SK-N-DZ (cell line): ENCODE data around the gene PI4KA.
"Not testable (repeated sequence)": the region's sequence is repeated elsewhere in the genome, so short reads cannot be mapped to it uniquely, and the experiment has no call there.

ENCODE experiments used
- DNase-seq: peaks from one replicate; pipeline ENCODE4 v3.0.0-alpha.2; 2015; ENCODE audit warnings: low spot score

Gene PI4KA

DNA sequence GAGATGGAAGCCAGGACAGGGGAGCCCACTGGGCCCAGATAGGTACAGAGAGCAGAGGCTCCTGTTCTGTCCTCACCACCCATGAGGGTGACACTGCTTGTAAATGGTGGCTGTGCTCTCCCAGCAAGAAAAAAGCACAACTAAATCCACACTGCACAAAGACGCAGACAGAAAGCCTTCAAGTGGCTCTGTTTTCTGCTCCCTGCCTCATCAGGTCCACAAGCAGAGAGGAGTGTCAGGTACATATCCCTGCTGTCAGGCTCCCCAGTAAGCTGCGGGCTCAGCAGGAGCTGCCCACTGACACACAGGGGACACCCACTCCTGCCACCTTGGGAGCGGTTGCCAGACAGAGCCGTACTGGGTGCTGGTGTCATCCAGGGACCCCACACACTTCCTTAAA lies 162.6 kb downstream of the PI4KA start:
- DNase-seq: not testable (repeated sequence)

DNA sequence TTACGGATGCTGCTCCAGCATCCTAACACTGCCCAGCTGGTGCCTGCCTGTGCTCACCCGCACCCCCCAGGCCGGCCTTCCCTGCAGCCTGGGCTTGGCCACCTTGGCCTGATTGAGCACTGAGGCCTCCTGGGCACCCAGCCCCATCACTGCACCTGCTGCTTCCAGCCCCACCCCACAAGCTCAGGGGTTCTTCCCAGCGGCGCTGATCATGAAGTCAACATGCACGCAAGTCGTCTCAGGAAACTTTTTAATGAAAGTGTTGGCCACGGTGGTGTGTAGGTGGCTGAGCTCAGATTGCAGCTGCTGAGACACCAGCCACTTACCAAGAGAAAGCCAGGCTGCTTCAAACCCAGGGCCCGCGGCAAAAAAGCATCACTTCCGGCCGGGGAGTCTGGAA lies 163.4 kb downstream of the PI4KA start:
- not testable (repeated sequence) for DNase-seq

DNA sequence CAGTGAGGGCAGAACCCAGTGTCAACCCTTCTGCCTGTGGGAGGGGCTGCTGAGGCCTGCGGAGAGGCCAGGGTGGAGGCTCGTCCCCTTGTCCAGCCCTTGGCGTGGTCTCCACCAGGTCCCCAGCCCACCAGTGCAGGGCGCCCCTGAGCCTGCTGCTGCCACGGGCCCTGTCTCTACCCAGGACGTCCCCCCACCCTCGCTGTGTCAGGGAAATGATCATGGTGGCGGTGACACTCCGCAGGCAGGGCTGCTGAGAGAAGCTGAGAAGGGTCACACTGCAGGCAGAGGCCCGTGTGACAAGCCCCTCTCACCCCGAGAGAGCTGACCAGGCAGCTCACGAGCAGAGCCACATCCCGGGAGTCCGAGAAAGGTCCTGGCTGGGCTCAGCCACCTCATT lies 164.4 kb downstream of the PI4KA start:
- not testable (repeated sequence) for DNase-seq

DNA sequence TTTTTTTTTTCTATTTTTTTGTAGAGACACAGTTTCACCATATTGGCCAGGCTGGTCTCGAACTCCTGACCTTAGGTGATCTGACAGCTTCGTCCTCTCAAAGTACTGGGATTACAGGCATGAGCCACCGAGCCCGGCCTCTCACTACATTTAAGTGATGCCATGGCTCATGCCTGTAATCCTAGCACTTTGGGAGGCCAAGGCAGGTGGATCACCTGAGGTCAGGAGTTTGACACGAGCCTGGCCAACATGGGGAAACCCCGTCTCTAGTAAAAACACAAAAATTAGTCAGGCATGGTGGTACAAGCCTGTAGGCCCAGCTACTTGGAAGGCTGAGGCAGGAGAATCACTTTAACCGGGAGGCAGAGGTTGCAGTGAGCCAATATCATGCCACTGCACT lies 165.7 kb downstream of the PI4KA start:
- not testable (repeated sequence) for DNase-seq

DNA sequence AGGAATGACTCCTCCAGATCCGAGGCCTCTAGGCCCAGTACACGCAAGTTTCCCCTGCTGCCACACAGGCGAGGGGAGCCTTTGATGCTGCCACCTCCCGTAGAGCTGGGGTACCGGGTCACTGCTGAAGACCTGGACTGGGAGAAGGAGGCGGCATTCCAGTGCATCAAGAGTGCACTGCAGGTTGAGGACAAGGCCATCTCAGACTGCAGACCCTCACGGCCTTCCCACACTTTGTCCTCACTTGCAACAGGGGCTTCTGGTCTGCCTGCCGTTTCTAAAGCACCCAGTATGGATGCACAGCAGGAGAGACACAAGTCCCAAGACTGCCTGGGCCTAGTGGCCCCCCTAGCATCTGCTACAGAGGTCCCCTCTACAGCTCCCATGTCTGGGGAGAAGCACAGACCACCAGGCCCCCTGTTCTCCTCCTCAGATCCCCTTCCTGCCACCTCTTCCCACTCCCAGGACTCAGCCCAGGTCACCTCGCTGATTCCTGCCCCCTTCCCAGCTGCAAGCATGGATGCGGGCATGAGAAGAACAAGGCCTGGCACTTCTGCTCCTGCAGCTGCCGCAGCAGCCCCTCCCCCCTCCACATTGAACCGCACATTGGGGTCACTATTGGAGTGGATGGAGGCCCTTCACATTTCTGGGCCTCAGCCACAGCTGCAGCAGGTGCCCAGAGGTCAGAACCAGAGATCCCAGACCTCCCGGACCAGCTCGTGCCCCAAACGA lies 167.9 kb downstream of the PI4KA start:
- DNase-seq: not testable (repeated sequence)

DNA sequence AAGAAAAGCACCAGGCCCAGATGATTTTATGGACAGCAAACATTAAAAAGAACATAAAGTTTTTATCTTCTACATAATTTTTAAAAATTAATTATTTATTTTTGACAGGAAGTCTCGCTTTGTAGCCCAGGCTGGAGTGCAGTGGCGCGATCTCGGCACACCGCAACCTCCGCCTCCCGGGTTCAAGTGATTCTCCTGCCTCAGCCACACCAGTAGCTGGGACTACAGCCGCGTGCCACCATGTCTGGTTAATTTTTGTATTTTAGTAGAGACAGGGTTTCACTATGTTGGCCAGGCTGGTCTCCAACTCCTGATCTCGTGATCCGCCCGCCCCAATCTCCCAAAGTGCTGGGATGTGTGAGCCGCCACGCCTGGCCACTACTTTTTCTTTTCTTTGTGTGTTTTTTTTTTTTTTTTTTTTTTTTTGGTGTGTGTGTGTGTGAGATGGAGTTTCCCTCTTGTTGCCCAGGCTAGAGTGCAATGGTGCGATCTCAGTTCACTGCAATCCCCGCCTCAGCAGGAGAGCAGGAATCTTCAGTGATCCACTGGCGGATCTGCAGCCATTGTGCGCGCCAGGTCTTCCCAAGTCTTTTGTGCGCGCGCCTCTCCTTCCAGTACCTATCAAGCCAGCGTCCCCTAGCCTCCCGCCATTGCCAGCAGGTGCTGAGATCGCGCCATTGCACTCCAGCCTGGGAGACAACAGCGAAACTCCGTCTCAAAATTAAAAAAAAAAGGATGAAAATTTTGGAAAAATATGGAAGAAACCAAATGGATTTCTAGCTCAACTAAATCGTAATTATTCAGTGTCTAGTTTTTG lies 171.0 kb downstream of the PI4KA start:
- DNase-seq: not testable (repeated sequence)

DNA sequence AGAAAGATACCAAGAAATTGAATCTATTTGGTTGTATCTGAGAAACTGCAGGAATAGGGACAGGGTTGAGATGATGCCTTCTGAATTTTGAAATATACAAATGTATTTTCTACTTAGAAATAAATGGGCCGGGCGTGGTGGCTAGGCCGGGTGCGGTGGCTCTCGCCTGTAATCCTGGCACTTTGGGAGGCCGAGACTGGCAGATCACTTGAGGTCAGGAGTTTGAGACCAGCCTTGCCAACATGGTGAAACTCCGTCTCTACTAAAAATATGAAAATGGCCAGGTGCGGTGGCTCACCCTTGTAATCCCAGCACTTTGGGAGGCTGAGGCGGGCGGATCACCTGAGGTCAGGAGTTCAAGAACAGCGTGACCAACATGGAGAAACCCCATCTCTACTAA lies 172.8 kb downstream of the PI4KA start:
- DNase-seq: not testable (repeated sequence)

DNA sequence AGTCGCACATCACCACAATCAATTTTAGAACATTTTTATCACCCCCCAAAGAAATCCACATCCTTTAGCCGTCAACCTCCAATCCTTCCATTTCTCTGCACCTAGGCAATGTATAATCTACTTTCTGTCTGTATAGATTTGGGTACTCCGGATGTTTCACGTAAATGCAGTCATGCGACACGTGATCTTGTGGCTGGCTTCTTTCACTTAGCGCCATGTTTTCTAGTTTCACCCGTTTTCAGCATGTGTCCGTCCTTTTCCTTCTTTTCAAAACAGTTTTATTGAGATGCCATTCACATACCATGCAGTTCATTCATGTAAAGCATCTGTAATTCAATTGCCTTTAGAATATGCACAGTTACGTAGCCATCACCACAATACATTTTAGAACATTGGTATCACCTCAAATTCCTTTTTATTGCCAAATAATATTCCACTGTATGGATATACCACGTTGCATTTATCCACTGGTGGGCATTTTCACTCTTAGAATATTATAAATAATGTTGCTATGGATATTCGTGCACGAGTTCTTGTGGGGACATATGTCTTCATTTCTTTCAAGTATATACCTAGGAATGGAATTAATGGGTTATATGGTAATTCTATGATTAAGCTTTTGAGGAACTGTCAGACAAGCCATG lies 179.7 kb downstream of the PI4KA start:
- DNase-seq: not testable (repeated sequence)

DNA sequence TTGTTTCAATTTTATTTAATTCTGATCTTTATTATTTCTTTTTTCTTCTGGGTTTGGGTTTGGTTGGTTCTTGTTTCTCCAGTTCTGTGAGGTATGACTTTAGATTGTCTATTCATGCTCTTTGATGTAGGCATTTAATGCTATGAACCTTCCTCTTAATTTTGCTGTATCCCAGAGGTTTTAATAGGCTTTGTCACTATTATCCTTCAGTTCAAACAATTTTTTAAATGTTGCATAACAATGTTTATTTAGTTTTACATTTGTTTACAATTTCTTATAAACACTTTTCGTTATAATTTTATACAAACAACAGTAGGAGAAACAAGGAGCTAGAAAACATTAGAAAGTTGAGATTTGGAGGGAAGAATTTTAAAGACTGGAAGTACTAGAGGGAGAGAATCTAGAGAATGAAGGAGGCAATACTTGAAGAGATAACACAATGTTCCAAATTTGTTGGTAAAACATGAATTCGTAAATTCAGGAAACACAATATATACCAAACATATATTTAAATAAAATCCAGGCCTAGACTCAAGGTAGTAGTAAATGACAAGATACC lies 180.8 kb downstream of the PI4KA start:
- no peak for DNase-seq

DNA sequence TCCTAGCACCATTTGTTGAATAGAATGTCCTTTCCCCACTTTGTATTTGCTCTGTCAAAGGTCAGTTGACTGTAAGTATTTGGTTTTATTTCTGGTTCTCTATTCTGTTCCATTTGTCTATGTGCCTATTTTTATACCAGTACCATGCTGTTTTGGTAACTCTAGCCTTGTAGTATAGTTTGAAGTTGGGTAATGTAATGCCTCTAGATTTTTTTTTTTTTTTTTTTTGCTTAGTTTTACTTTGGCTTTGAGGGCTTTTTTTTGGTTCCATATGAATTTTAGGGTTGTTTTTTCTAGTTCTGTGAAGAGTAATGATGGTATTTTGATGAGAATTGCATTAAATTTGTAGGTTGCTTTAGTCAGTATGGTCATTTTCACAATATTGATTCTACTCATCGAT lies 183.0 kb downstream of the PI4KA start:
- not testable (repeated sequence) for DNase-seq

DNA sequence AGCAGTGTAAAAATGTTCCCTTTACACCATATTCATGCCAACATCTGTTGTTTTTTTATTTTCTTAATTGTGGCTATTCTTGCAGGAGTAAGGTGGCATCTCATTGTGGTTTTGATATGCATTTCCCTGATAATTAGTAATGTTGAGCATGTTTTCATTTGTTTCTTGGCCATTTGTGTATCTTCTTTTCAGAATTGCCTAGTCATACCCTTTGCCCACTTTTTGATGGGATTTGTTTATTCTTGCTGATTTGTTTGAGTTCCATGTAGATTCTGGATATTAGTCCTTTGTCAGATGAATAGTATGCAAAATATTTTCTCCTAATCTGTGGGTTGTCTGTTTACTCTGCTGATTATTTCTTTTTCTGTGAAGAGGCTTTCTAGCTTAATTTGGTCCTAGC lies 183.6 kb downstream of the PI4KA start:
- DNase-seq: no peak

DNA sequence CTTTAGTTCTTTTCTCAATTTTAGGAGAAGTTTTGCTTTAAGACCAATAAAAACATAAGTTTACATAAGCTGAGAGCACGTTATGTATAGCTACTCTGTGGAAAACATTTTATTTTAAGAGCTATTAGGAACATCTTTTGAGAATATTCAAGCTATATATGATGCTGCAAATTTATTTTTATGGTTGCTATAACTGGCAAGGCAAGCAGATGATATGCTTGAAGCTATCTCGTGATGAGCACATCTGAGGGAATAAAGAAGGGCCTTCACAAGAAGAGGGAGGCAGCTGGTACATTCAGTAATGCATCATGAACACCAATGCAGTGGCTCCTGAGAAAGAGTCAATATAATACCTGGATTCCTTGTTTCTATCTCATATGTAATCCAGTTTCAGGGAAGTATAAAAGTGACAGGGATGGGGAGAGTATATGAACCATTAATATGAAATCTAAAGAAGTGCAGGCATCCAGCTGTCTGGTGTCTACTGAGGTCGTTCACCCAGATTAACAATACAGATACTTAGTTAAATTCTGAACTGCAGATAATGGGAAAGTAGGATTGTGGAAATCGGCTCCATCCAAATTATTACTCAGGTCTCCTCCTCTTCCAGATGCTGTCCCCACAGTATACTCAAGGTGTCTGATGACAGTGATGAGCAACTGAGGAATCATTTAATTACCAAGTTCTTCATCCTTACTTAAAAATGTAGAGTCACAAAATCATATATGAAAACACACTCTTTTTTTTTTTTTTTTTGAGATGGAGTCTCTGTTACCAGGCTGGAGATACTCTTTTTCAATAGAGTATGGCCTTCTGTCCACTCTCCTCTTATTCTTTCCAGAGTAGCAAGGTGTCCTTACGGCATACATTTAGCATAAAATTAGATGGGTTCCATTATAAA lies 185.1 kb downstream of the PI4KA start:
- DNase-seq: no peak

DNA sequence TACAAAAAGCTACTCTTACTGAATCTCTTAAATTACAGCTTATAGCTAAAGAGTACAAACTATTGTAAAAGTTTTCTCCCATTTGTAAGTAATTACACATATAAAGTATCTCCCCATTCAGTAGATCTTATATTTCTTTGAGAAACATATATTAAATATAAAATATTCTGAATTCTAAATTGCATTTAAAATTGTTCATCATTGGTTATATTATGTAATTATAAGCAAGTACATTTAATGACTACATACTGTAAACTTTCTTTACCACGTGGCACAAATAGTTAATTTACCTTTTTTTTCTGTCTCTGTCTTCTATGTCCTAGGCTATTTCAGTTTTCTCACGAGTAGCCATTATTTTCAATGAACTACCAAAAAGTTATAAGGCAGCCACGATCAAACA lies 185.9 kb downstream of the PI4KA start:
- no peak for DNase-seq

DNA sequence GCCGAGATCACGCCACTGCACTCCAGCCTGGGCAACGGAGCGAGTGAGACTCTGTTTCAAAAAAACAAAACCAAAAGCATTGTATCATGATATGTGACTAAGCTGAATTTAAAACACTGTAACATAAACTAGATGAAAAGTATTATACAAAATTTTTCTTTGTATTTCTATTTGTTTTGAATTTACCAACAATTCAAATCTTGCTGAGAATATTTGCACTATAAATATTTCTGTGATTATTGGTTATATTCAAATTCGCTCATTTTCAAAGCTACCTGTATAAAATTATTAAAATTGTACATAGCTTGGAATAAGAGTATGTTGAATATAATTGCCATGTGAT lies 186.6 kb downstream of the PI4KA start:
- no peak for DNase-seq

DNA sequence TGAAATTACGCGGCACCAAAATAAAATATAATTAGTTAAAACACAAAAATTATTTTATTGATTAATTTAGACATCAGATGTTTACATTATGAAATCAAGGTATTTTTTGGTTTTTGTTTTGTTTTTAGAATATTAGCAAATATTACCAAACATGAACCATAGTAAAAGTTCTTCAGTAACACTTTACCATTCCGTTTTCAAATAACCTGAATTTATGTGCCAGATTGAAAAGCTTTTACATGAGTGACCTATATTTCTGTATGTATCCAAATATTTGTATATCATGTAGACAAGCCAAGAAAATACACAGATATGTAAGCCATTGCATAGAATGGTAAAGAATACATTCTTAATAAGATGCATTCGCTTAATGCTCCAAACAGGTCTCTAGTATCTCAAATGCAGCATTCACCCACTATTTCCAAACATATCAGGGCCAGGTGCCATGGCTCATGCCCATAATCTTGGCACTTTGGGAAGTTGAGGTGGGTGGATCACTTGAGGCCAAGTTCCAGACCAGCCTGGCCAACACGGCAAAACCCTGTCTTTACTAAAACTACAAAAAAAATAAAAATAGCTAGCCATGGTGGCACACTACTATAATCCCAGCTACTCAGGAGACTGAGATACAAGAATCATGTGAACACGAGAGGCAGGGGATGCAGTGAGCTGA lies 187.1 kb downstream of the PI4KA start:
- DNase-seq: no peak

DNA sequence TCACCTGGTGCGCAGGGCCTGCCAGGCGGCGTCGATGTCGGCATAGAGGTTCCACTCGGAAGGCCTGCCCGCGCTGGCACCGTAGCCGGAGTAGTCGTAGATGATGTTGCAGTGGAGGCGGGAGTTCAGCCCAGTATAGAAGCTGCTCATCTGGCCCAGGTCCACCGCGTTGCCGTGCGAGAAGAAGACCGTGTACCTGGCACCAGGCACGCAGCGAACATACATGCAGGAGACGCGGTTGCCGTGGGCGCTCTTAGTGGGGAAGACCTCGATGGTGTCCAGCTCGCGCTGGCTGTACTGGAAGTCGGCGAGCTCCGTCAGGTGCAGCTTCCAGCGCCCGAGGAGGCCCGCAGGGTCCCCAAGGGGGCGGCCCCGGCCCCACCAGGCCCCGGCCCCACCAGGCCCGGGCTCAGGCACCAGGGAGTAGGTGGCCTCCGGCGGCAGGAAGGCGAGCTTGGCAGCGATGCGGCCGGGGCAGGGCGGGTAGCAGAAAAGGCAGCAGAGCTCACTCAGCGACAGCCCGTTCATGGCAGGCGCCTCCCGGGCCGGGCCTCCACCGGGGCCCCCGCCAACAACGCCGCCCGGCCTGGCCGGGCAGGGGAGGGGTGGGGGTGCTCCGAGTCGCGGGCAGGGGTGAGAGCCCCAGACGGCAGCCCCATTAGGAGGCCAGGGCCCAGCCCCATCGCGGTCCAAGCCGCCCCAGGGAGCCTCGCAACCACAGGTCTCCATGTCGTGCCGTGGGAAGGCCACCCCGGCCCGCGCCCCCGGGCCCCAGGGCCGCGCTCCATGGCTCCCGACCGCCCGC lies 188.0 kb downstream of the PI4KA start:
- not testable (repeated sequence) for DNase-seq

DNA sequence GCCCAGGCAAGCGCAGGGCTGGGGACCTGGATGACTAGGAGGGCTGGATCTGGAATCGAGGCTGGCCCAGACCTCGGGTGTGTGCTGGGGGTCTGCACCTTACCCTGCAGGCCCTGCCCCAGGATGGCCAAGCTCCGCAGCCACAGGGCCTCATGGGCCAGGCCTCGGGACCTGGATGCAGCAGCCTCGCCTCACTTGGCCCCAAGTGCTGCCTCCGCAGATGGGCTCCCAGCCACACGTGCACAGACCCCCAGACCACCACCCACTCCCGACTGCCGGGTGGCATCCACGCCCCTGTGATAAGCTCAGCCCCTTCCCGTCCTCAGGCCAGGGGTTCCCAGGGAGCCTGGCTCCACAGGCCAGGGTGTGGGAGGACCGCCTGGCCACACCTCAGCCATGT lies 188.7 kb downstream of the PI4KA start:
- not testable (repeated sequence) for DNase-seq

DNA sequence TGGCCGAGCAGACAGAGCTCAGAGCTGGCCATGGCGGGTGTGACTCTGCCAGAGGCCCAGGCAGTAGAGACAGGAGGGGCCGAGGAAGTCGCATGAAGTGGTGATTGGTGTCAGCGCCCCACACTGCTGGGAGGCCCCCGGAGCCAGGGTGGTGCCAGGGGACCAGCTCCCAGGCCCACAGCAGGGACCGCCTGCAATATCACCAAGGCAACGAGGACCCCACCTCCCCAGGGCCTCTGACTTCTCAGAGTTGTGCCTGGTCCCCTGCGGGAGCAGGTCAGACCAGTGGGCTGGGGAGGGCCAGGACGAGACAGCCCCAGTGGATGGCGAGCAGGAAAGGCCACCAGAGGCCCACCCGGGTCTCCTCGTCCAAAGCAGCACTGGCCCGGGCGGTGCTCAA lies 189.1 kb downstream of the PI4KA start:
- DNase-seq: not testable (repeated sequence)

DNA sequence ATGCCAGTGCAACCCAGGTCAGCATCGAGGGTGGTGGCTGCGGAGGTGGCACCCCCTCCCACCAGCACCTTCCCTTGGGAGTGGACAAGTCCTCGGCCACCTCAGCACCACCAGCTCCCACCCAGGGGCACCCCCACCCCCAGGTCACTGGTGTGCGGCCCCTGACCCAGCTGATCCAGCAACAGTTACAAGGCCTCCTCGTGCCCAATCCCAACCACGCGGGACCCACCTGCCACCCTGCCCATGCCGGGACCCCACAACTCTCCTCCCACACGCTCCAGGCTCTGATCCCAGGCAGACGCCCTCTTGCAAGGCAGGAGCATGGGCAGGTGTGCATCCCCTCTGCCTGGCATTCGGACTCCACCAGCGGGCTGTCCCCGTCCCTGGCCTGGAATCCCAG lies 189.8 kb downstream of the PI4KA start:
- not testable (repeated sequence) for DNase-seq

DNA sequence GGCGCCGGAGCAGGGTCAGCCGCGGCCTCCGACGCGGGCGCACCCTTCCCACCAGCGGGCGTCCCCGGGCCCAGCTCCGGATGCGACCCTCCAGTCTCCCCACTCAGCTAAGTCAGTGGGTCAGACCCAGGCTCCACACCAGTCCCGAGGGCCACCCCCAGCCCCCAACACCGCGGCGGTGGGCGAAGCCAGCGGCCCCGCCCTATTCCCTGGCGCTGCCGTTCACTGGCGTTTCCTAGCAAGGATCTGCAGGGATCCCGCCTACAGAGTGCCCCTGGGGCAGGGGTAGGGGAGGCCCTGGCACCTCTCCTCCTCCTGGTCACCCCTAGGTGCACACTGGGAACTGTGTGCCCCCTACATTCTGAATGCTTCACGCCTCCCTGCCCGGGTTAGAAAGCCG lies 190.4 kb downstream of the PI4KA start:
- DNase-seq: not testable (repeated sequence)
